Panc1 (cell line): ENCODE data around the gene JPH3. TPM values are rescaled to one million over a fixed set of nuclear protein-coding genes. Genes with fewer than 3 reads are reported as not detected.

ENCODE experiments used
- ATAC-seq: fragments of 200-7000 bp; cut with Tn5 transposase; 2 replicates; pipeline ENCODE4 v1.9.1; 2020; ENCODE audit warnings: mild to moderate bottlenecking, moderate library complexity
- BruUV-seq: library from RNA; stranded (reverse); fragments of 400-500 nt; replicated peaks from 2 replicates; lab custom pipeline; 2021; lab: Mats Ljungman, UMichigan
- CTCF ChIA-PET: fragments of 300-600 bp; sonication (Branson Sonifier 250); formaldehyde crosslinking; loops from one replicate; lab custom pipeline; 2022; ENCODE audit warnings: antibody characterized with exemption; lab: Charles Lee
- POLR2A ChIA-PET: fragments of 300-600 bp; sonication (Branson Sonifier 250); formaldehyde crosslinking; loops from one replicate; lab custom pipeline; 2022; ENCODE audit warnings: antibody characterized with exemption; lab: Charles Lee
- DNase-seq: peaks from one replicate; pipeline ENCODE4 v3.0.0-alpha.2; 2010; ENCODE audit warnings: low read depth, low spot score
- H3K27ac ChIP-seq: 2 replicates; pipeline ENCODE4 v1.5.1; 2011; ENCODE audit warnings: mild to moderate bottlenecking, low read length, inconsistent platforms
- H3K27me3 ChIP-seq: fragments of 200-500 bp; sonication (Bioruptor generic); 2 replicates; pipeline ENCODE4 v1.6.0; 2014; ENCODE audit warnings: low read length, inconsistent platforms; ENCODE audit not compliant: control insufficient read depth, insufficient read depth
- H3K36me3 ChIP-seq: fragments of 200-500 bp; sonication (Bioruptor generic); 2 replicates; pipeline ENCODE4 v1.5.1; 2014; ENCODE audit warnings: inconsistent platforms, mild to moderate bottlenecking, low read length, moderate library complexity; ENCODE audit not compliant: control insufficient read depth, insufficient read depth
- H3K4me1 ChIP-seq: 2 replicates; pipeline ENCODE4 v1.5.1; 2011; ENCODE audit warnings: inconsistent platforms, mild to moderate bottlenecking, low read length, moderate library complexity; ENCODE audit not compliant: control insufficient read depth, insufficient read depth
- H3K4me3 ChIP-seq, 2 experiments: 2 replicates each; pipeline ENCODE4 v1.5.1; 2011 to 2012; ENCODE audit warnings: low read depth in 2 of 2, low read length in 2 of 2, mild to moderate bottlenecking in 2 of 2, inconsistent platforms in 1 of 2, moderate library complexity in 1 of 2
- H3K9me3 ChIP-seq: fragments of 200-500 bp; sonication (Bioruptor generic); 2 replicates; pipeline ENCODE4 v1.5.1; 2014; ENCODE audit warnings: low read depth, mild to moderate bottlenecking, inconsistent platforms, low read length, moderate library complexity; ENCODE audit not compliant: control insufficient read depth, insufficient read depth
- POLR2AphosphoS5 ChIP-seq: IDR thresholded peaks from 2 replicates; pipeline ENCODE4 v1.6.1; 2012; ENCODE audit warnings: mild to moderate bottlenecking, low read depth, low read length, moderate library complexity
- REST ChIP-seq, 2 experiments: IDR thresholded peaks; 2 replicates each; pipeline ENCODE4 v1.6.1; 2011 to 2012; ENCODE audit warnings: low read depth in 2 of 2, control low read depth in 1 of 2, low read length in 1 of 2, mild to moderate bottlenecking in 1 of 2, moderate library complexity in 1 of 2; ENCODE audit not compliant: insufficient read depth in 1 of 2
- SIN3A ChIP-seq: IDR thresholded peaks from 2 replicates; pipeline ENCODE4 v1.6.1; 2012; ENCODE audit warnings: low read depth, mild to moderate bottlenecking, low read length, moderate library complexity, borderline replicate concordance; ENCODE audit not compliant: insufficient read depth
- TCF7L2 ChIP-seq: IDR thresholded peaks from 2 replicates; pipeline ENCODE4 v1.6.1; 2011; ENCODE audit warnings: mild to moderate bottlenecking, low read depth, low read length, inconsistent platforms
- in situ Hi-C: cut with HindIII; loops from 2 replicates; pipeline ENCODE4 v1.10.0; 2016; ENCODE audit warnings: low sequenced_read_pairs, low pct_unique_long_range_greater_than_20kb
- intact Hi-C: fragments of 100-400 bp; cut with micrococcal nuclease; formaldehyde crosslinking; loops from one replicate; pipeline ENCODE4 v1.10.0; 2022; ENCODE audit not compliant: unreplicated experiment
- total RNA-seq: library from RNA; stranded (reverse); gene quantifications from one replicate; pipeline ENCODE4 v1.2.1, GENCODE V29; 2021; ENCODE audit not compliant: unreplicated experiment
- TF ChIP-seq, protein P1 (sequence below): fragments of 450-650 bp; IDR thresholded peaks from 2 replicates; pipeline ENCODE4 v1.5.1; 2017; ENCODE audit warnings: mild to moderate bottlenecking

Gene JPH3
- total RNA-seq, 1 experiment from 2014 or later: 1.2 TPM

DNA sequence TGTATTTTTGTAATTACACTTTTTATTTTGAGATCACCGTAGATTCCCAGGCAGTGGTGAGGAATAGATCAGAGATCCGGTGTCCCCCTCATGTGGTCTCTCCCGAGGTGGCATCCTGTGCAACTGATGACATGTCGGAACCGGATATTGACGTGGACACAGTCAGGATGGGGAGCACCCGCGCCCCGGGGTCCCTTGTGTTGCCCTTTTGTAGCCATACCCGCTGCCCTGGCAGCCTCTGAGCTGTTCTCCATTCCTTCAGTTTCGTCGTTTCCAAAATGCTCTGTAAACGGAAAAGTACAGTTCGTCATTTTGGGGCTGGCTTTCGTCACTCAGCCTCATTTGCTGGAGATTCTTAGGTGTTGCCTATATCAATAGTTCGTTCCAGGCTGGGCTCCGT is 14.2 kb downstream of the JPH3 start:
- TF ChIP-seq POLR2AphosphoS5 (no peak), REST (IDR thresholded peaks at IDR 0.05; ENCODE audit: insufficient read depth in 1 of 2, low read depth in 2 of 2, low read length in 1 of 2) (no peak), TCF7L2 (no peak), SIN3A (no peak)
- TF ChIP-seq, protein P1, sequence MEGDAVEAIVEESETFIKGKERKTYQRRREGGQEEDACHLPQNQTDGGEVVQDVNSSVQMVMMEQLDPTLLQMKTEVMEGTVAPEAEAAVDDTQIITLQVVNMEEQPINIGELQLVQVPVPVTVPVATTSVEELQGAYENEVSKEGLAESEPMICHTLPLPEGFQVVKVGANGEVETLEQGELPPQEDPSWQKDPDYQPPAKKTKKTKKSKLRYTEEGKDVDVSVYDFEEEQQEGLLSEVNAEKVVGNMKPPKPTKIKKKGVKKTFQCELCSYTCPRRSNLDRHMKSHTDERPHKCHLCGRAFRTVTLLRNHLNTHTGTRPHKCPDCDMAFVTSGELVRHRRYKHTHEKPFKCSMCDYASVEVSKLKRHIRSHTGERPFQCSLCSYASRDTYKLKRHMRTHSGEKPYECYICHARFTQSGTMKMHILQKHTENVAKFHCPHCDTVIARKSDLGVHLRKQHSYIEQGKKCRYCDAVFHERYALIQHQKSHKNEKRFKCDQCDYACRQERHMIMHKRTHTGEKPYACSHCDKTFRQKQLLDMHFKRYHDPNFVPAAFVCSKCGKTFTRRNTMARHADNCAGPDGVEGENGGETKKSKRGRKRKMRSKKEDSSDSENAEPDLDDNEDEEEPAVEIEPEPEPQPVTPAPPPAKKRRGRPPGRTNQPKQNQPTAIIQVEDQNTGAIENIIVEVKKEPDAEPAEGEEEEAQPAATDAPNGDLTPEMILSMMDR: no peak
- BruUV-seq: no TSS peak
- Histone ChIP-seq H3K27me3 (no peaks in the 10 kb centered on the region), H3K4me3 (no peak overlapping the region), H3K4me1 (no peaks in the 10 kb centered on the region), H3K9me3 (no peaks in the 10 kb centered on the region), H3K36me3 (no peaks in the 10 kb centered on the region), H3K27ac (no peak overlapping the region)
- in situ Hi-C loops: no loop called here
- POLR2A ChIA-PET: no interaction called here
- intact Hi-C loops: no loop called here
- CTCF ChIA-PET: interaction anchor here (0.7 kb wide), 1 partner anchor 16 kb away, joined by 15 read pairs; no protein-coding TSS in a partner anchor
- ATAC-seq (no peak), DNase-seq (no peak)

DNA sequence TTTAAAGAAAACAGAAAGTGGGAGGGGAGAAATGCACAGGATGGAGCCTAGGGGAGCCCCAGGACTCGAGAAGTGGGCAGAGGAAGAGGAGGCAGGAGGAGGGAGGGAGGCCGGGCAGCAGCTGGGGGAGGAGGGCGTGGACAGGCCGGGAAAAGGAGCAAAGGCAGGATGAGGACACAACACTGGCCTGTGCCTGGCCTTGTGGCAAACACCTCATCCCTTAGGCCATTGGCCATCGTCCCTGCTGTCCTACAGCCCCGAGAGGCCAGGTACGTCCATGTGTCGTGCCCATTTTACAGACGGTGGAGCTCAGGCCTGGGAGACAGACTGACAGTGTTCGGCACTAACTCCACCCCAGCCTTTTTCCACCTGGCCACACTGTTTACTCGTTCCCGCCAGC is 15.9 kb downstream of the JPH3 start:
- ATAC-seq (no peak), DNase-seq (no peak)
- no TSS peak for BruUV-seq
- intact Hi-C loops (no loop called here), in situ Hi-C loops (no loop called here)
- Histone ChIP-seq H3K9me3 (no peaks in the 10 kb centered on the region), H3K27me3 (no peaks in the 10 kb centered on the region), H3K36me3 (no peaks in the 10 kb centered on the region), H3K4me1 (no peaks in the 10 kb centered on the region), H3K4me3 (no peak overlapping the region), H3K27ac (no peak overlapping the region)
- CTCF ChIA-PET: interaction anchor here (0.8 kb wide), 1 partner anchor 14 kb away, joined by 3 read pairs; no protein-coding TSS in a partner anchor
- POLR2A ChIA-PET: no interaction called here
- TF ChIP-seq REST (IDR thresholded peaks at IDR 0.05; ENCODE audit: insufficient read depth in 1 of 2, low read depth in 2 of 2, low read length in 1 of 2) (no peak), TCF7L2 (no peak), POLR2AphosphoS5 (no peak), SIN3A (no peak)
- TF ChIP-seq, protein P1: no peak
